Heart left ventricle (tissue), 16 donors: ENCODE measurements around the gene MS4A15. TPM values are rescaled to one million over a fixed set of nuclear protein-coding genes. Genes with fewer than 3 reads are reported as not detected.

ENCODE experiments used
- ATAC-seq, 4 donors: fragments of 200-7000 bp; cut with Tn5 transposase; one replicate each; pipeline ENCODE4 v1.9.1; 2020 to 2022; ENCODE audit warnings: moderate library complexity in 4 of 4, mild to moderate bottlenecking in 3 of 4, moderate number of reproducible peaks in 1 of 4
- DNase-seq, 5 donors: peaks; one replicate each; pipeline ENCODE4 v3.0.0-alpha.2; 2020
- H3K27ac ChIP-seq, 12 donors: fragments of 200-600 bp; sonication (generic) in 4 of 12; one replicate each; pipeline versions ENCODE4 v1.5.0 to v1.8.0; 2016 to 2022; ENCODE audit warnings: mild to moderate bottlenecking in 2 of 12
- H3K27me3 ChIP-seq, 9 donors: fragments of 200-600 bp; sonication (generic) in 2 of 9; one replicate each; pipeline versions ENCODE4 v1.5.1 to v1.8.0; 2016 to 2022; ENCODE audit warnings: mild to moderate bottlenecking in 3 of 9
- H3K36me3 ChIP-seq, 9 donors: fragments of 200-600 bp; sonication (generic) in 2 of 9; one replicate each; pipeline versions ENCODE4 v1.5.0 to v1.8.0; 2018 to 2022; ENCODE audit warnings: mild to moderate bottlenecking in 2 of 9
- H3K4me1 ChIP-seq, 12 donors: fragments of 200-600 bp; sonication (generic) in 4 of 12; one replicate each; pipeline versions ENCODE4 v1.5.0 to v1.8.0; 2016 to 2022; ENCODE audit warnings: mild to moderate bottlenecking in 3 of 12
- H3K4me3 ChIP-seq, 12 donors: fragments of 200-600 bp; sonication (generic) in 4 of 12; one replicate each; pipeline versions ENCODE4 v1.5.0 to v1.8.0; 2017 to 2022; ENCODE audit warnings: mild to moderate bottlenecking in 9 of 12, moderate library complexity in 4 of 12
- H3K9me3 ChIP-seq, 12 donors: fragments of 200-600 bp; sonication (generic) in 4 of 12; one replicate each; pipeline versions ENCODE4 v1.5.0 to v1.8.0; 2016 to 2022; ENCODE audit warnings: mild to moderate bottlenecking in 1 of 12
- POLR2A ChIP-seq, 2 donors: fragments of 450-650 bp; IDR thresholded peaks; one replicate each; pipeline ENCODE4 v1.6.1; 2017; ENCODE audit warnings: antibody characterized with exemption in 2 of 2, mild to moderate bottlenecking in 2 of 2, moderate library complexity in 2 of 2
- WGBS, 4 donors: extraction: QIAGEN DNeasy Blood & Tissue Kit in 2 of 4; methylation state at CpG; one replicate each; pipeline versions ENCODE4 v1.1.5 to v1.1.7; 2013 to 2018; 5-methylcytosine and 5-hydroxymethylcytosine counted together
- intact Hi-C, 10 donors: fragments of 100-400 bp; cut with DNase I; formaldehyde crosslinking; loops; one replicate each; pipeline versions ENCODE4 v1.11.1 to v1.14.2; 2022
- polyA plus RNA-seq, 2 donors: library from polyadenylated mRNA; stranded (reverse); fragments of 200-250 nt; gene quantifications; one replicate each; pipeline ENCODE4 v1.2.3, GENCODE V29; 2013
- total RNA-seq, 9 donors: library from RNA; depleted of rRNA in 2 of 9; stranded (reverse); fragments of >200 nt in 2 of 9; fragmentation: NEBNext Ultra II Directional in 3 of 9; extraction: Animal tissue kit (Norgen Biotek cat#: 25700) in 3 of 9; gene quantifications; one replicate each; pipeline versions ENCODE4 v1.1.0 to v1.2.4, GENCODE V29; 2016 to 2023
- TF ChIP-seq, protein P1 (sequence below), 12 donors: fragments of 200-600 bp; sonication (generic) in 4 of 12; IDR thresholded peaks; one replicate each; pipeline versions ENCODE4 v1.5.0 to v1.8.0; 2018 to 2022; ENCODE audit warnings: antibody characterized with exemption in 12 of 12, mild to moderate bottlenecking in 5 of 12
- donor health status: ischemic (EF 13 %, LVEDD 7.1; RV severe dilation, severe dysfunction).
- donor health status: healthy with polysubstance abuse.
- donor health status: DM: no; HTN: yes; CAD: no.
- donor health status: DM: no; HTN: no; CAD: no.
- donor health status: ischemic (EF 25% LVEDD 6.9; RV normal size, moderate dysfunction).
- donor health status: ischemic (EF 25% LVEDD 5.7; RV mildly dilated, moderate dysfunction).
- donor health status: healthy.
- donor health status: DM: yes; HTN: yes; CAD: no.
- donor health status: ischemic (EF 35%, LVEDD 5.7; RV mildly dilated, moderate dysfunction).
- donor health status: nonischemic (EF 11% LVEDD 7.7; RV severe dilation, severe dysfunction).
- donor health status: DM: yes; HTN: yes; CAD: no.
- donor health status: PGD.
- donor health status: ischemic (EF 29% LVEDD 5.4; RV normal size, mild dysfunction).
- donor health status: nonischemic (EF 23%, LVEDD 6.1; RV moderate dilation, normal function).

Gene MS4A15
- total and polyA plus RNA-seq, 11 donors, result not detected

DNA sequence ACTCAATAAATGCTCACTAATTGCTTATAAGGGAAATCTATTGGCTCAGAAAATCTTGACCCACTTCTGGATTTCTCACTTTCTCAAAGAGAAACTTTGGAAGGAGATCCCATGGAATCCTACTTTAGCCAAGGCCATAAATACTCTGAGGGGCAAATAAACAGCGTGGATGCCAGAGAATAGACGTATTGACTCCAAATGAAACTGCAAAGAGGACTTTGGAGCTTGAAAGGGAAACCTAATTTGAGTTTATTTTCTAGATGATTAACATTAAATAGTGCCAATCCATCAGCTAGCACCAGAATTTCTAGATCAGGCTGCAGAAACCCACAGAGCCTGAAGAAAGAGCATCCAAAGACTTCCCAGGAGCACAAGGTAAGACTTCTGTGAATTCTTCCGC is 32.2 kb upstream of the MS4A15 start, which contains the start of gene MS4A18:
TSS of gene MS4A18 (plus strand) at position 301 of the 400 bp plus-strand sequence.
- no peak for ATAC-seq

GRCh38 chr11:60725592-60725991 is 31.1 kb upstream of the MS4A15 start:
- Histone ChIP-seq H3K27ac (no peak overlapping the region), H3K4me1 (no peaks in the 10 kb centered on the region), H3K27me3 (peaks cover 0 to 17% (median 0%) of the 10 kb centered on the region in 9 donors), H3K4me3 (no peak overlapping the region), H3K36me3 (no peaks in the 10 kb centered on the region), H3K9me3 (no peaks in the 10 kb centered on the region)
- ATAC-seq (no peak), DNase-seq (no peak)
- WGBS, 4 donors, result 73 to 77% (median 75%) methylated on average over 1 of the region's 1 CpG
- intact Hi-C loops, result no loop called here
- no peak for TF ChIP-seq POLR2A (IDR thresholded peaks at IDR 0.05)
- TF ChIP-seq, protein P1, sequence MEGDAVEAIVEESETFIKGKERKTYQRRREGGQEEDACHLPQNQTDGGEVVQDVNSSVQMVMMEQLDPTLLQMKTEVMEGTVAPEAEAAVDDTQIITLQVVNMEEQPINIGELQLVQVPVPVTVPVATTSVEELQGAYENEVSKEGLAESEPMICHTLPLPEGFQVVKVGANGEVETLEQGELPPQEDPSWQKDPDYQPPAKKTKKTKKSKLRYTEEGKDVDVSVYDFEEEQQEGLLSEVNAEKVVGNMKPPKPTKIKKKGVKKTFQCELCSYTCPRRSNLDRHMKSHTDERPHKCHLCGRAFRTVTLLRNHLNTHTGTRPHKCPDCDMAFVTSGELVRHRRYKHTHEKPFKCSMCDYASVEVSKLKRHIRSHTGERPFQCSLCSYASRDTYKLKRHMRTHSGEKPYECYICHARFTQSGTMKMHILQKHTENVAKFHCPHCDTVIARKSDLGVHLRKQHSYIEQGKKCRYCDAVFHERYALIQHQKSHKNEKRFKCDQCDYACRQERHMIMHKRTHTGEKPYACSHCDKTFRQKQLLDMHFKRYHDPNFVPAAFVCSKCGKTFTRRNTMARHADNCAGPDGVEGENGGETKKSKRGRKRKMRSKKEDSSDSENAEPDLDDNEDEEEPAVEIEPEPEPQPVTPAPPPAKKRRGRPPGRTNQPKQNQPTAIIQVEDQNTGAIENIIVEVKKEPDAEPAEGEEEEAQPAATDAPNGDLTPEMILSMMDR (IDR thresholded peaks at IDR 0.05), result no peak

More for the DNA sequence above, 32.2 kb upstream of the MS4A15 start, which contains the start of gene MS4A18:
- Histone ChIP-seq H3K9me3 (no peaks in the 10 kb centered on the region), H3K27ac (no peak within 1 kb of the TSS), H3K27me3 (peaks cover 0 to 15% (median 0%) of the 10 kb centered on the region in 9 donors), H3K36me3 (no peaks in the 10 kb centered on the region), H3K4me1 (no peaks in the 10 kb centered on the region), H3K4me3 (no peak within 1 kb of the TSS)
- 89 to 94% (median 92%) methylated on average over 3 of the region's 3 CpGs for WGBS, 4 donors
- DNase-seq, result no peak
- TF ChIP-seq, protein P1 (IDR thresholded peaks at IDR 0.05), result no peak
- no peak for TF ChIP-seq POLR2A (IDR thresholded peaks at IDR 0.05)
- intact Hi-C loops, result no loop called here

DNA sequence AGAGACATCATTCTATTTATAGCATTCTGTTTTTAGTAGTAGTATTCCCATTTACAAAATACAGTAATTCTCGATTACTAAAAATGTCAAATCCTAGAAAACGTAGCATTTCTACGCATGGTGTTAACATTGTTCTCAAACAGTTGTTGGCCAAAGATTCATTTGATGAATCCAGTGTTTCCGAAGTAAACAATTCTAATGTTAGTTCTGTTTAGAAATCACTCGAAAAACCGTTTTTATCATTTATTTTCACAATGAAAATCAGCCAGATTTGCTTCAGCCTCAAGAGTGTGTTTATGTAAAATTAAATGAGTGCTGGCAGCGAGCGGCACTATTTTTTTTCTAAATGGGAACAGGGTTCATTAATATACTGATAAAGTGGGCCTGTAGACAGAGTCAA is 25.1 kb upstream of the MS4A15 start:
- no peak for TF ChIP-seq POLR2A (IDR thresholded peaks at IDR 0.05)
- TF ChIP-seq, protein P1 (IDR thresholded peaks at IDR 0.05), result no peak
- Histone ChIP-seq H3K9me3 (no peaks in the 10 kb centered on the region), H3K4me1 (no peaks in the 10 kb centered on the region), H3K27ac (no peak overlapping the region), H3K27me3 (peaks cover 0 to 15% (median 0%) of the 10 kb centered on the region in 9 donors), H3K4me3 (no peak overlapping the region), H3K36me3 (no peaks in the 10 kb centered on the region)
- no peak for DNase-seq
- ATAC-seq, result no peak
- intact Hi-C loops, result no loop called here
- 70 to 81% (median 78%) methylated on average over 8 of the region's 8 CpGs for WGBS, 4 donors

DNA sequence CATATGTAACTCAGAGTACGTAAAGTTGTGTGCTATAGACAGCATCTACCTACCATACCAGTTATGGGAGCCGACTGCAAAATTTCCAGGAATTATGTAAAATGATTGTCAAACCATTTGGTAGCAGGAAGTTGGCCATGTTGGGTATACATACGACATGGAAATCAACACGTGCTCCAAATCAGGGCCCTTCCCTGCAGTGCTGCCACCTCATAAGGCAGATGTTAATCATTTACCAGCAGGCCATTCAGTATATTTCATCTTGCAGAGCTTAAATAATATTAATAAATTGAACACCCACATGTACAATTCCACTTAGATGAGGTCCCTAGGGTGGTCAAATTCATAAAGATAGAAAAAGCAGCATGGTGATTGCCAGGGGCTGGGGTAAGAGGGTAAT is 22.4 kb upstream of the MS4A15 start:
- WGBS, 4 donors, result 73 to 87% (median 79%) methylated on average over 4 of the region's 4 CpGs
- no peaks in the 10 kb centered on the region for H3K4me1 ChIP-seq
- no peaks in the 10 kb centered on the region for H3K36me3 ChIP-seq
- H3K27me3 ChIP-seq, result peaks cover 0 to 13% (median 0%) of the 10 kb centered on the region in 9 donors
- no peak overlapping the region for H3K27ac ChIP-seq
- TF ChIP-seq, protein P1 (IDR thresholded peaks at IDR 0.05), result no peak
- no peak for TF ChIP-seq POLR2A (IDR thresholded peaks at IDR 0.05)
- intact Hi-C loops, result no loop called here
- DNase-seq (no peak), ATAC-seq (no peak)
- no peaks in the 10 kb centered on the region for H3K9me3 ChIP-seq
- no peak overlapping the region for H3K4me3 ChIP-seq
